DND-41 (cell line): ENCODE measurements around the gene USP24.

Source experiments
- ATAC-seq: fragments of 200-7000 bp; cut with Tn5 transposase; 3 replicates; pipeline ENCODE4 v1.9.1; 2021; ENCODE audit warnings: low read depth; ENCODE audit not compliant: insufficient read depth
- DNase-seq: peaks from one replicate; pipeline ENCODE4 v3.0.0-alpha.2; 2020
- H2AFZ ChIP-seq: 2 replicates; pipeline ENCODE4 v1.6.0; 2012; ENCODE audit warnings: low read depth, low read length
- H3K27ac ChIP-seq: 2 replicates; pipeline ENCODE4 v1.5.1; 2012; ENCODE audit warnings: low read length, inconsistent platforms
- H3K27me3 ChIP-seq: fragments of 200-600 bp; sonication (generic); 2 replicates; pipeline ENCODE4 v1.6.0; 2012; ENCODE audit warnings: low read length, mild to moderate bottlenecking, inconsistent platforms; ENCODE audit not compliant: insufficient read depth, poor library complexity
- H3K36me3 ChIP-seq: 2 replicates; pipeline ENCODE4 v1.5.1; 2012; ENCODE audit warnings: low read length, inconsistent platforms; ENCODE audit not compliant: insufficient read depth
- H3K4me1 ChIP-seq: 2 replicates; pipeline ENCODE4 v1.5.1; 2012; ENCODE audit warnings: mild to moderate bottlenecking, low read length; ENCODE audit not compliant: insufficient read depth
- H3K4me2 ChIP-seq: 2 replicates; pipeline ENCODE4 v1.6.0; 2012; ENCODE audit warnings: mild to moderate bottlenecking, moderate library complexity, low read length, inconsistent platforms; ENCODE audit not compliant: insufficient read depth
- H3K4me3 ChIP-seq, 2 experiments: fragments of 200-600 bp in 1 of 2; shearing (Covaris generic) in 1 of 2; 2 replicates each; pipeline ENCODE4 v1.5.1; 2012 to 2016; ENCODE audit warnings: inconsistent platforms in 2 of 2, low read length in 2 of 2, mild to moderate bottlenecking in 2 of 2, low read depth in 1 of 2, moderate library complexity in 1 of 2
- H3K79me2 ChIP-seq: 2 replicates; pipeline ENCODE4 v1.6.0; 2012; ENCODE audit warnings: low read length, inconsistent platforms; ENCODE audit not compliant: insufficient read depth
- H3K9ac ChIP-seq: 2 replicates; pipeline ENCODE4 v1.6.0; 2012; ENCODE audit warnings: low read depth, mild to moderate bottlenecking, inconsistent platforms, low read length, moderate library complexity
- H3K9me3 ChIP-seq: 2 replicates; pipeline ENCODE4 v1.5.1; 2012; ENCODE audit warnings: low read length, moderate library complexity, mild to moderate bottlenecking, inconsistent platforms; ENCODE audit not compliant: insufficient read depth, severe bottlenecking
- H4K20me1 ChIP-seq: 2 replicates; pipeline ENCODE4 v1.6.0; 2012; ENCODE audit warnings: low read length; ENCODE audit not compliant: insufficient read depth
- CTCF ChIP-seq: IDR thresholded peaks from 2 replicates; pipeline ENCODE4 v1.5.1; 2012; ENCODE audit warnings: borderline replicate concordance, low read length, moderate library complexity, mild to moderate bottlenecking; ENCODE audit not compliant: poor library complexity, severe bottlenecking; ENCODE audit errors: extremely low read depth
- EZH2 ChIP-seq: IDR thresholded peaks from 3 replicates; pipeline ENCODE4 v1.6.1; 2012; ENCODE audit warnings: borderline replicate concordance, low read depth, mild to moderate bottlenecking, moderate library complexity, low read length, inconsistent platforms; ENCODE audit not compliant: severe bottlenecking

Gene USP24

GRCh38 chr1:55107101-55107500, 108.1 kb downstream of the USP24 start:
- no peak for TF ChIP-seq EZH2
- H3K79me2 ChIP-seq: no peaks in the 10 kb centered on the region
- H3K4me3 ChIP-seq: no peak overlapping the region
- H3K4me1 ChIP-seq: no peaks in the 10 kb centered on the region
- no peak for DNase-seq
- H3K9me3 ChIP-seq: no peaks in the 10 kb centered on the region
- H3K27ac ChIP-seq: no peak overlapping the region
- H3K36me3 ChIP-seq: peaks cover 87% of the 10 kb centered on the region
- H3K4me2 ChIP-seq: no peak overlapping the region
- ATAC-seq: no peak
- H2AFZ ChIP-seq: no peak overlapping the region
- no peaks in the 10 kb centered on the region for H3K27me3 ChIP-seq
- no peaks in the 10 kb centered on the region for H4K20me1 ChIP-seq
- H3K9ac ChIP-seq: no peak overlapping the region

DNA sequence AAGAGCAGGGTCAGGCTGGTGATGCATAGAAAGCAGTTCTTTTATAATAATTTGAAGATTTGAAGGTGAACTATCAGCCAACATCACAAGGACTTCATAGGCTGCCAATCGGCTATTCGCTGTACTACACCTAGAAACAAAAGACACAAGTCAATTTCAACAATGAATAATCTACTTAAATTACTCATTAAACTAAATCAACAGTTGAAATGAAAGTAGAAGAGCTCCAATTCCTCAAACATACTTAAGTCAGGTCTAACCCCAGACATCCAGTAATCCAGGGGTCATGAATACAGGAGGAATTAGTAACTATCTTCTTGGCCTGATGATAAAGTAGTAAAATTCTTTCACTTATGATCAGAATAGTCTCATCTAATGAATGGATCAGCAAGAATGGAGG, 111.3 kb downstream of the USP24 start:
- no peak overlapping the region for H3K4me2 ChIP-seq
- no peak overlapping the region for H3K9ac ChIP-seq
- TF ChIP-seq EZH2 (no peak), CTCF (no peak)
- no peaks in the 10 kb centered on the region for H3K27me3 ChIP-seq
- DNase-seq (no peak), ATAC-seq (no peak)
- no peaks in the 10 kb centered on the region for H3K9me3 ChIP-seq
- H3K27ac ChIP-seq: no peak overlapping the region
- no peak overlapping the region for H3K4me3 ChIP-seq
- no peaks in the 10 kb centered on the region for H4K20me1 ChIP-seq
- no peaks in the 10 kb centered on the region for H3K4me1 ChIP-seq
- H3K36me3 ChIP-seq: peaks cover 93% of the 10 kb centered on the region
- H3K79me2 ChIP-seq: no peaks in the 10 kb centered on the region
- no peak overlapping the region for H2AFZ ChIP-seq

DNA sequence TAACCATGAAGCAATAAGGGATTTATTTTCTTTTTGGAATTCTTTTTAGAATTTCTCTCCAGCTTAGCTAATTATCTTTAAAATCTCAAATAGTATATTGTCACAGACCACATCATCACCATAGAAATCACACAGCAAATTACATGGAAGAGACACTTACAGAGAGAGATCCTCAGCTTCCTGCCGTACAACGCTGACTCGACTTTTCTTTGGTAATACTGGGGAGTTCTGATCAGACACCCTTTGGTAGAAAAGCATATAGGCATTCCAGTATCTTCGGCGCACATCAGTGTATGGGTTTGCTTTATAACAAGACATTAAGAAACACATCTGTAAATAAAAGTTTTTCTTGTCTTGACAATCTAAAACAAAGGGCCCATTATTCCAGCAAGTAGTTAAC, 120.1 kb downstream of the USP24 start:
- no peak for ATAC-seq
- H3K36me3 ChIP-seq: peaks cover 92% of the 10 kb centered on the region

DNA sequence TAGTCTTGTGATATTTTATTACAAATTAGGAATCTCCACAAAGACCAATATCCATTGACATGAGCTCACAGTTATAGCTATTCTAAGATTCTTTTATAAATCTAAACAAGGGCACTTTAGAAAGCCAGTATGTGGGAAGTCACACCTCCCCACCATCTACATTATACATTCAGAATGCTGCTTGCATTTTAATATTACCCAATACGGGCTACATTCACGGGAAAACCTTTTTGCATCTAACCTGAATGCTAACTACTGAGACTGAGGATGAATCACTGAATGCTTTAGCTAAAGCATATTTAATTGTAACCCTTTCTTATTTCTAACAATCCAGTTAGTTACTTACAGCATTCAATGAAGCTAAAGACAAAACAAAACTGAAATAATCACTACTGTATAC, 122.7 kb downstream of the USP24 start:
- ATAC-seq: no peak
- no peak overlapping the region for H2AFZ ChIP-seq
- peaks cover 90% of the 10 kb centered on the region for H3K36me3 ChIP-seq
- H3K4me2 ChIP-seq: no peak overlapping the region
- H3K27ac ChIP-seq: no peak overlapping the region
- no peaks in the 10 kb centered on the region for H3K27me3 ChIP-seq
- no peaks in the 10 kb centered on the region for H4K20me1 ChIP-seq
- no peak overlapping the region for H3K9ac ChIP-seq
- no peaks in the 10 kb centered on the region for H3K79me2 ChIP-seq
- no peaks in the 10 kb centered on the region for H3K9me3 ChIP-seq
- TF ChIP-seq CTCF (no peak), EZH2 (no peak)
- H3K4me1 ChIP-seq: peaks cover 6% of the 10 kb centered on the region; the same call in 1 of the 2 replicates
- DNase-seq: no peak
- no peak overlapping the region for H3K4me3 ChIP-seq

More for the DNA sequence above, 120.1 kb downstream of the USP24 start:
- DNase-seq: no peak
- no peaks in the 10 kb centered on the region for H3K79me2 ChIP-seq
- no peak for TF ChIP-seq EZH2
- no peak for TF ChIP-seq CTCF
- H2AFZ ChIP-seq: no peak overlapping the region
- H3K9me3 ChIP-seq: no peaks in the 10 kb centered on the region
- H3K9ac ChIP-seq: no peak overlapping the region
- no peaks in the 10 kb centered on the region for H4K20me1 ChIP-seq
- no peaks in the 10 kb centered on the region for H3K4me1 ChIP-seq
- no peak overlapping the region for H3K4me2 ChIP-seq
- H3K4me3 ChIP-seq: no peak overlapping the region
- H3K27me3 ChIP-seq: no peaks in the 10 kb centered on the region
- H3K27ac ChIP-seq: no peak overlapping the region
